Stimulated activated CD8-positive, alpha-beta memory T cell treated with anti-CD3 and anti-CD28 coated beads, Interleukin-15, amount 100 ng/mL, for 48 hours (primary cell): ENCODE data around the gene BSG.
A peak's percentile ranks its signal among the peaks of the same experiment; 100 is the strongest.

Source experiments
- DNase-seq, 2 donors: peaks; one replicate each; pipeline ENCODE4 v3.0.0-alpha.2; 2020; ENCODE audit warnings: low read depth in 2 of 2

Gene BSG

GRCh38 chr19:572140-572742 lies at the start of gene BSG:
TSS of gene BSG (plus strand) at chr19:572596. CDS start at chr19:572635, 39 bp downstream.
- peak; percentile 98 to 99 for DNase-seq

- no peak for DNase-seq
Observed at GRCh38 chr19:522726-523125, 49.7 kb upstream of the BSG start.

- DNase-seq: no peak
Observed at GRCh38 chr19:524062-524674, 48.2 kb upstream of the BSG start.

- no peak for DNase-seq
Observed at GRCh38 chr19:525029-525428, 47.4 kb upstream of the BSG start.

GRCh38 chr19:525857-526419 lies 46.5 kb upstream of the BSG start:
- no peak for DNase-seq

GRCh38 chr19:530134-531008 lies 42.0 kb upstream of the BSG start:
- DNase-seq: no peak

- DNase-seq: peak; percentile 82 to 87
Observed at GRCh38 chr19:531009-531752, 41.2 kb upstream of the BSG start.

GRCh38 chr19:531753-532560 lies 40.4 kb upstream of the BSG start, which contains the start of gene CDC34:
TSS of gene CDC34 (plus strand) at chr19:531760. CDS start at chr19:531932, 172 bp downstream.
- DNase-seq: no peak

GRCh38 chr19:532561-533363 lies 39.6 kb upstream of the BSG start:
- DNase-seq: no peak

- no peak for DNase-seq
Observed at GRCh38 chr19:533364-534058, 38.9 kb upstream of the BSG start.

GRCh38 chr19:534088-534487 lies 38.3 kb upstream of the BSG start:
- no peak for DNase-seq

- DNase-seq: no peak
Observed at GRCh38 chr19:535017-535835, 37.2 kb upstream of the BSG start.

- DNase-seq: no peak
Observed at GRCh38 chr19:536031-536880, 36.1 kb upstream of the BSG start.

- DNase-seq: no peak
Observed at GRCh38 chr19:536881-537404, 35.5 kb upstream of the BSG start.

- no peak for DNase-seq
Observed at GRCh38 chr19:538641-539428, 33.6 kb upstream of the BSG start.

GRCh38 chr19:539429-540030 lies 32.9 kb upstream of the BSG start:
- no peak for DNase-seq
